DND-41 (cell line): ENCODE measurements around the gene EIF5A.

ENCODE experiments used
- EZH2 ChIP-seq: IDR thresholded peaks from 3 replicates; pipeline ENCODE4 v1.6.1; 2012; ENCODE audit warnings: borderline replicate concordance, low read depth, mild to moderate bottlenecking, moderate library complexity, low read length, inconsistent platforms; ENCODE audit not compliant: severe bottlenecking
- TF ChIP-seq, protein P1 (sequence below): IDR thresholded peaks from 2 replicates; pipeline ENCODE4 v1.5.1; 2012; ENCODE audit warnings: borderline replicate concordance, low read length, moderate library complexity, mild to moderate bottlenecking; ENCODE audit not compliant: poor library complexity, severe bottlenecking; ENCODE audit errors: extremely low read depth

DNA sequence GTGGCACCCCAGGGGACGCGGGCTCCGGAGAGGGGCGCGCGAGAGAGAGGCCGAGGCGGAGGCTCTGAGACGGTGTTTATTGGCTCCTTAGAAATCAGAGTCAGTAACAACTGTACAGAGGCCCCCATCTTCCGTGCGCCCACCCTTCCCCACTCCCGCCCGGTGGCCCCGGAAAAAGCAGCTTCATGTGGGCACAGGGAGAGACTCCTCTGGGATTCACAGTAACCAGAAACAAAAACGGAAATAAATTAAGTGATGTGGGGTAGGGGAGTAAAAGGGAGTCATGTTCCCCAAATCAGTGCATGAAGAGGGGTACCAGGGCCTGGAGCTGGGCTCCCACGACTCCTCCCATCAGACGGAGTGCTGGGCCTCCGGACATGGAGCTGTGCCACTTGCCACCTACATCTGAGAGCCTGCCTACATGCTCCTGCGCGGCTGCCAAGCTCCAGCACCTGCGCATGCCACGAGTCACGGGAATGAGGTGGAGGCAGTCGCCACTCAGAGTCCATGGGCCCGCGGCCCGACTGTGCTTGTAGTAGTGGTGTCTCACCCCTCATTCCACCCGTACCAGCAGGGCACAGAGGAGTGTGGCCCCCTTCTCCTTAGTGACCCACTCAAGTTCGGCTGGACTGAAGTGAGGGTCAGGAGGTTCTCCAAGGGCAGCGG, 8.3 kb downstream of the EIF5A start:
- TF ChIP-seq, protein P1, sequence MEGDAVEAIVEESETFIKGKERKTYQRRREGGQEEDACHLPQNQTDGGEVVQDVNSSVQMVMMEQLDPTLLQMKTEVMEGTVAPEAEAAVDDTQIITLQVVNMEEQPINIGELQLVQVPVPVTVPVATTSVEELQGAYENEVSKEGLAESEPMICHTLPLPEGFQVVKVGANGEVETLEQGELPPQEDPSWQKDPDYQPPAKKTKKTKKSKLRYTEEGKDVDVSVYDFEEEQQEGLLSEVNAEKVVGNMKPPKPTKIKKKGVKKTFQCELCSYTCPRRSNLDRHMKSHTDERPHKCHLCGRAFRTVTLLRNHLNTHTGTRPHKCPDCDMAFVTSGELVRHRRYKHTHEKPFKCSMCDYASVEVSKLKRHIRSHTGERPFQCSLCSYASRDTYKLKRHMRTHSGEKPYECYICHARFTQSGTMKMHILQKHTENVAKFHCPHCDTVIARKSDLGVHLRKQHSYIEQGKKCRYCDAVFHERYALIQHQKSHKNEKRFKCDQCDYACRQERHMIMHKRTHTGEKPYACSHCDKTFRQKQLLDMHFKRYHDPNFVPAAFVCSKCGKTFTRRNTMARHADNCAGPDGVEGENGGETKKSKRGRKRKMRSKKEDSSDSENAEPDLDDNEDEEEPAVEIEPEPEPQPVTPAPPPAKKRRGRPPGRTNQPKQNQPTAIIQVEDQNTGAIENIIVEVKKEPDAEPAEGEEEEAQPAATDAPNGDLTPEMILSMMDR = no peak
- TF ChIP-seq EZH2 = no peak
